SK-N-SH (cell line): ENCODE measurements around the gene POLR1E. TPM values are rescaled to one million over a fixed set of nuclear protein-coding genes. Genes with fewer than 3 reads are reported as not detected.

Source experiments
- CTCF ChIA-PET: fragments of 300-600, 350-600 bp; formaldehyde crosslinking; extraction: SDS; loops from one replicate; lab custom pipeline; 2021; lab: Yijun Ruan, JAX
- POLR2A ChIA-PET: fragments of 350-600 bp; sonication (Branson Sonifier 250); formaldehyde crosslinking; extraction: SDS; loops from one replicate; lab custom pipeline; 2020; ENCODE audit warnings: antibody characterized with exemption, inconsistent platforms; lab: Yijun Ruan, JAX
- DNase-seq: peaks from one replicate; pipeline ENCODE4 v3.0.0; 2012
- H2AFZ ChIP-seq: fragments of 200-600 bp; sonication (generic); 2 replicates; pipeline ENCODE4 v1.8.1; 2016; ENCODE audit warnings: antibody characterized with exemption, mild to moderate bottlenecking, low read depth
- H3F3A ChIP-seq: fragments of 200-600 bp; sonication (generic); replicated peaks from 2 replicates; pipeline ENCODE3; 2016; ENCODE audit warnings: antibody characterized with exemption, mild to moderate bottlenecking; ENCODE audit not compliant: insufficient read depth
- H3K27ac ChIP-seq, 2 experiments: fragments of 200-500 bp in 1 of 2; fragments of 200-600 bp in 1 of 2; sonication (Bioruptor generic) in 1 of 2; sonication (generic), shearing (Covaris generic) in 1 of 2; 2 replicates each; pipeline versions ENCODE4 v1.5.1 to v1.6.1; 2014 to 2016; ENCODE audit warnings: low read depth in 2 of 2, inconsistent platforms in 1 of 2, low read length in 1 of 2, mild to moderate bottlenecking in 1 of 2, mixed read lengths in 1 of 2
- H3K27me3 ChIP-seq: fragments of 200-600 bp; sonication (generic), shearing (Covaris generic); 2 replicates; pipeline ENCODE4 v1.6.1; 2016; ENCODE audit warnings: mixed run types; ENCODE audit not compliant: insufficient read depth
- H3K36me3 ChIP-seq, 2 experiments: fragments of 200-500 bp in 1 of 2; fragments of 200-600 bp in 1 of 2; sonication (Bioruptor generic) in 1 of 2; sonication (generic) in 1 of 2; replicated peaks in 1 of 2; 2 replicates each; pipeline versions ENCODE3 to v1.5.1; 2014 to 2016; ENCODE audit warnings: low read length in 1 of 2, mild to moderate bottlenecking in 1 of 2; ENCODE audit not compliant: insufficient read depth in 2 of 2, control insufficient read depth in 1 of 2
- H3K4me1 ChIP-seq, 2 experiments: fragments of 200-500 bp in 1 of 2; fragments of 200-600 bp in 1 of 2; sonication (Bioruptor generic) in 1 of 2; sonication (generic), shearing (Covaris generic) in 1 of 2; 2 replicates each; pipeline versions ENCODE4 v1.5.1 to v1.6.1; 2014 to 2016; ENCODE audit warnings: low read depth in 1 of 2, low read length in 1 of 2, mixed run types in 1 of 2; ENCODE audit not compliant: insufficient read depth in 2 of 2, control insufficient read depth in 1 of 2
- H3K4me2 ChIP-seq: fragments of 200-600 bp; sonication (generic), shearing (Covaris generic); 2 replicates; pipeline ENCODE4 v1.6.1; 2017; ENCODE audit warnings: mixed run types
- H3K4me3 ChIP-seq, 2 experiments: fragments of 200-500 bp in 1 of 2; fragments of 200-600 bp in 1 of 2; sonication (Bioruptor generic) in 1 of 2; sonication (generic), shearing (Covaris generic) in 1 of 2; 2 replicates each; pipeline versions ENCODE4 v1.5.1 to v1.8.1; 2014 to 2016; ENCODE audit warnings: low read depth in 2 of 2, inconsistent platforms in 1 of 2, low read length in 1 of 2, mild to moderate bottlenecking in 1 of 2, mixed read lengths in 1 of 2, moderate library complexity in 1 of 2
- H3K79me2 ChIP-seq: fragments of 200-600 bp; sonication (generic); 2 replicates; pipeline ENCODE4 v1.8.1; 2017; ENCODE audit warnings: mild to moderate bottlenecking; ENCODE audit not compliant: insufficient read depth
- H3K9ac ChIP-seq: fragments of 200-600 bp; sonication (generic); 2 replicates; pipeline ENCODE4 v1.6.1; 2017; ENCODE audit warnings: mixed run types
- H3K9me2 ChIP-seq: fragments of 200-600 bp; sonication (generic); 2 replicates; pipeline ENCODE4 v1.6.1; 2017; ENCODE audit warnings: mixed run types
- H3K9me3 ChIP-seq: fragments of 200-600 bp; sonication (generic); 2 replicates; pipeline ENCODE4 v1.6.1; 2017; ENCODE audit warnings: mixed run types, mild to moderate bottlenecking, moderate library complexity
- H4K20me1 ChIP-seq: fragments of 200-600 bp; sonication (generic); 2 replicates; pipeline ENCODE4 v1.6.1; 2017; ENCODE audit warnings: mild to moderate bottlenecking, mixed run types; ENCODE audit not compliant: insufficient read depth
- CHD2 ChIP-seq: fragments of 150-350 bp; IDR thresholded peaks from 2 replicates; pipeline ENCODE4 v1.6.1; 2018; ENCODE audit warnings: low read length; ENCODE audit not compliant: partially characterized antibody
- ELF1 ChIP-seq: IDR thresholded peaks from 2 replicates; pipeline ENCODE4 v1.4.0; 2012
- EZH2phosphoT487 ChIP-seq: fragments of 200-600 bp; sonication (generic); IDR thresholded peaks from 2 replicates; pipeline ENCODE4 v1.6.1; 2017; ENCODE audit warnings: low read depth, mixed run types, mild to moderate bottlenecking, antibody characterized with exemption, moderate library complexity, borderline replicate concordance
- FOXJ3 ChIP-seq: sonication (generic); formaldehyde crosslinking; IDR thresholded peaks from 2 replicates; pipeline ENCODE4 v1.5.1; 2020; ENCODE audit warnings: mild to moderate bottlenecking, missing genetic modification reagents
- FOXM1 ChIP-seq: IDR thresholded peaks from 2 replicates; pipeline ENCODE4 v1.4.0; 2012; ENCODE audit warnings: low read depth, mild to moderate bottlenecking
- JUND ChIP-seq: IDR thresholded peaks from 2 replicates; pipeline ENCODE4 v1.4.0; 2012
- MXI1 ChIP-seq: IDR thresholded peaks from 2 replicates; pipeline ENCODE4 v1.6.1; 2012; ENCODE audit warnings: mild to moderate bottlenecking, low read depth, low read length, improper control_type of control experiment
- NRF1 ChIP-seq: IDR thresholded peaks from 2 replicates; pipeline ENCODE4 v1.6.1; 2012; ENCODE audit warnings: low read depth, mild to moderate bottlenecking, low read length
- SIN3A ChIP-seq: IDR thresholded peaks from 2 replicates; pipeline ENCODE4 v1.6.1; 2012; ENCODE audit warnings: low read depth, mild to moderate bottlenecking, low read length, moderate library complexity, borderline replicate concordance
- SMC3 ChIP-seq: IDR thresholded peaks from 2 replicates; pipeline ENCODE4 v1.6.1; 2012; ENCODE audit warnings: low read depth, low read length, improper control_type of control experiment
- TEAD4 ChIP-seq: IDR thresholded peaks from 2 replicates; pipeline ENCODE4 v1.4.0; 2012; ENCODE audit warnings: mild to moderate bottlenecking, borderline replicate concordance; ENCODE audit not compliant: insufficient read depth
- USF1 ChIP-seq: IDR thresholded peaks from 2 replicates; pipeline ENCODE4 v1.4.0; 2012; ENCODE audit warnings: low read depth, borderline replicate concordance
- WGBS: methylation state at CpG from one replicate; pipeline ENCODE4 v1.1.6; 2017; ENCODE audit warnings: low lambda C conversion rate; 5-methylcytosine and 5-hydroxymethylcytosine counted together
- polyA plus RNA-seq, 3 experiments: library from polyadenylated mRNA; depleted of rRNA; stranded (reverse); fragments of >200 nt; gene quantifications; 2 replicates each; pipeline ENCODE4 v1.2.3, GENCODE V29; 2012
- TF ChIP-seq, protein P1 (sequence below): IDR thresholded peaks from 2 replicates; pipeline ENCODE4 v1.6.1; 2012; ENCODE audit warnings: mild to moderate bottlenecking, low read depth, low read length, moderate library complexity

POLR1E gene
- polyA plus RNA-seq, 1 of the 3 experiments (the other 2 are of a cell fraction): 38.8 TPM

- Histone ChIP-seq H3K4me1 (peaks cover 0 to 8% of the 10 kb centered on the region in 2 experiments; a peak in 2 of 4 replicates), H3K9me2 (no peaks in the 10 kb centered on the region), H3K9ac (no peak overlapping the region), H4K20me1 (peaks cover 69% of the 10 kb centered on the region), H3K27ac (no peak overlapping the region), H2AFZ (no peak overlapping the region), H3K9me3 (no peaks in the 10 kb centered on the region), H3K36me3 (peaks cover 18 to 49% of the 10 kb centered on the region in 2 experiments), H3K4me3 (no peak overlapping the region), H3K4me2 (no peak overlapping the region), H3K79me2 (peaks cover 96% of the 10 kb centered on the region), H3K27me3 (no peaks in the 10 kb centered on the region), H3F3A (peaks cover 6% of the 10 kb centered on the region)
- TF ChIP-seq FOXJ3: no peak
- TF ChIP-seq EZH2phosphoT487: no peak
- no peak for TF ChIP-seq JUND
- no peak for TF ChIP-seq SMC3
- no peak for TF ChIP-seq USF1
- no peak for TF ChIP-seq MXI1
- TF ChIP-seq CHD2: no peak
- no peak for TF ChIP-seq NRF1
- TF ChIP-seq TEAD4: no peak
- TF ChIP-seq FOXM1: no peak
- TF ChIP-seq, protein P1, sequence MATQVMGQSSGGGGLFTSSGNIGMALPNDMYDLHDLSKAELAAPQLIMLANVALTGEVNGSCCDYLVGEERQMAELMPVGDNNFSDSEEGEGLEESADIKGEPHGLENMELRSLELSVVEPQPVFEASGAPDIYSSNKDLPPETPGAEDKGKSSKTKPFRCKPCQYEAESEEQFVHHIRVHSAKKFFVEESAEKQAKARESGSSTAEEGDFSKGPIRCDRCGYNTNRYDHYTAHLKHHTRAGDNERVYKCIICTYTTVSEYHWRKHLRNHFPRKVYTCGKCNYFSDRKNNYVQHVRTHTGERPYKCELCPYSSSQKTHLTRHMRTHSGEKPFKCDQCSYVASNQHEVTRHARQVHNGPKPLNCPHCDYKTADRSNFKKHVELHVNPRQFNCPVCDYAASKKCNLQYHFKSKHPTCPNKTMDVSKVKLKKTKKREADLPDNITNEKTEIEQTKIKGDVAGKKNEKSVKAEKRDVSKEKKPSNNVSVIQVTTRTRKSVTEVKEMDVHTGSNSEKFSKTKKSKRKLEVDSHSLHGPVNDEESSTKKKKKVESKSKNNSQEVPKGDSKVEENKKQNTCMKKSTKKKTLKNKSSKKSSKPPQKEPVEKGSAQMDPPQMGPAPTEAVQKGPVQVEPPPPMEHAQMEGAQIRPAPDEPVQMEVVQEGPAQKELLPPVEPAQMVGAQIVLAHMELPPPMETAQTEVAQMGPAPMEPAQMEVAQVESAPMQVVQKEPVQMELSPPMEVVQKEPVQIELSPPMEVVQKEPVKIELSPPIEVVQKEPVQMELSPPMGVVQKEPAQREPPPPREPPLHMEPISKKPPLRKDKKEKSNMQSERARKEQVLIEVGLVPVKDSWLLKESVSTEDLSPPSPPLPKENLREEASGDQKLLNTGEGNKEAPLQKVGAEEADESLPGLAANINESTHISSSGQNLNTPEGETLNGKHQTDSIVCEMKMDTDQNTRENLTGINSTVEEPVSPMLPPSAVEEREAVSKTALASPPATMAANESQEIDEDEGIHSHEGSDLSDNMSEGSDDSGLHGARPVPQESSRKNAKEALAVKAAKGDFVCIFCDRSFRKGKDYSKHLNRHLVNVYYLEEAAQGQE: no peak
- TF ChIP-seq ELF1: no peak
- ChIA-PET CTCF (no interaction called here), POLR2A (no interaction called here)
- no peak for DNase-seq
- WGBS: 85% methylated on average over 6 of the region's 6 CpGs
Measured at GRCh38 chr9:37445832-37446231, 39.9 kb upstream of the POLR1E start.

- 94% methylated on average over 4 of the region's 4 CpGs for WGBS
- Histone ChIP-seq H3K36me3 (peaks cover 12 to 44% of the 10 kb centered on the region in 2 experiments), H3K79me2 (peaks cover 98% of the 10 kb centered on the region), H3K4me2 (no peak overlapping the region), H3F3A (peaks cover 6% of the 10 kb centered on the region), H3K4me1 (peaks cover 0 to 8% of the 10 kb centered on the region in 2 experiments; a peak in 2 of 4 replicates), H3K27me3 (no peaks in the 10 kb centered on the region), H4K20me1 (peaks cover 66% of the 10 kb centered on the region), H3K27ac (no peak overlapping the region; a peak in 1 of 4 replicates), H3K9me3 (no peaks in the 10 kb centered on the region), H3K4me3 (no peak overlapping the region), H2AFZ (no peak overlapping the region), H3K9ac (no peak overlapping the region), H3K9me2 (no peaks in the 10 kb centered on the region)
- TF ChIP-seq MXI1 (no peak), USF1 (no peak), SIN3A (no peak)
- no peak for DNase-seq
- CTCF ChIA-PET: interaction anchor here (1.0 kb wide), 1 partner anchor 10 kb away, joined by 3 read pairs; no protein-coding TSS in a partner anchor
- POLR2A ChIA-PET: no interaction called here
Measured at GRCh38 chr9:37446401-37446800, 39.3 kb upstream of the POLR1E start.
